Measurements from ENCODE around the gene PSMD9.

GRCh38 chr12:121858318-121858661 lies 30.3 kb upstream of the PSMD9 start:
- TF ChIP-seq, protein P1, sequence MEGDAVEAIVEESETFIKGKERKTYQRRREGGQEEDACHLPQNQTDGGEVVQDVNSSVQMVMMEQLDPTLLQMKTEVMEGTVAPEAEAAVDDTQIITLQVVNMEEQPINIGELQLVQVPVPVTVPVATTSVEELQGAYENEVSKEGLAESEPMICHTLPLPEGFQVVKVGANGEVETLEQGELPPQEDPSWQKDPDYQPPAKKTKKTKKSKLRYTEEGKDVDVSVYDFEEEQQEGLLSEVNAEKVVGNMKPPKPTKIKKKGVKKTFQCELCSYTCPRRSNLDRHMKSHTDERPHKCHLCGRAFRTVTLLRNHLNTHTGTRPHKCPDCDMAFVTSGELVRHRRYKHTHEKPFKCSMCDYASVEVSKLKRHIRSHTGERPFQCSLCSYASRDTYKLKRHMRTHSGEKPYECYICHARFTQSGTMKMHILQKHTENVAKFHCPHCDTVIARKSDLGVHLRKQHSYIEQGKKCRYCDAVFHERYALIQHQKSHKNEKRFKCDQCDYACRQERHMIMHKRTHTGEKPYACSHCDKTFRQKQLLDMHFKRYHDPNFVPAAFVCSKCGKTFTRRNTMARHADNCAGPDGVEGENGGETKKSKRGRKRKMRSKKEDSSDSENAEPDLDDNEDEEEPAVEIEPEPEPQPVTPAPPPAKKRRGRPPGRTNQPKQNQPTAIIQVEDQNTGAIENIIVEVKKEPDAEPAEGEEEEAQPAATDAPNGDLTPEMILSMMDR (IDR thresholded peaks at IDR 0.05) = no peak
- TF ChIP-seq EP300 (IDR thresholded peaks at IDR 0.05) (no peak), POLR2AphosphoS5 (IDR thresholded peaks at IDR 0.05) (no peak), POLR2A (IDR thresholded peaks at IDR 0.05) (no peak)

Measured in upper lobe of left lung (tissue), 4 donors.